K562 (cell line): ENCODE data around the gene KASH5. TPM values are rescaled to one million over a fixed set of nuclear protein-coding genes. Genes with fewer than 3 reads are reported as not detected.

Experiments used
- CBX5 ChIP-seq: IDR thresholded peaks from 2 replicates; pipeline ENCODE4 v1.6.1; 2014; ENCODE audit warnings: low read depth, borderline replicate concordance
- CCNT2 ChIP-seq: IDR thresholded peaks from 2 replicates; pipeline ENCODE4 v1.6.1; 2011; ENCODE audit warnings: borderline replicate concordance, low read depth, mild to moderate bottlenecking, moderate library complexity, mixed read lengths, low read length; ENCODE audit not compliant: insufficient read length; ENCODE audit errors: extremely low read depth
- EP300 ChIP-seq: IDR thresholded peaks from 2 replicates; pipeline ENCODE4 v1.6.1; 2012; ENCODE audit warnings: low read length, improper control_type of control experiment
- EP400 ChIP-seq: fragments of 450-650 bp; IDR thresholded peaks from 2 replicates; pipeline ENCODE4 v1.6.1; 2017; ENCODE audit warnings: antibody characterized with exemption, mild to moderate bottlenecking, moderate library complexity
- GATA2 ChIP-seq: sonication (generic); formaldehyde crosslinking; IDR thresholded peaks from 2 replicates; pipeline ENCODE4 v1.4.0; 2020; ENCODE audit warnings: mild to moderate bottlenecking, missing genetic modification reagents
- GTF2E2 ChIP-seq: fragments of 200-800 bp; sonication (Bioruptor generic); IDR thresholded peaks from 2 replicates; pipeline ENCODE4 v1.6.1; 2016; ENCODE audit warnings: missing genetic modification characterization, missing compliant biosample characterization
- LARP7 ChIP-seq: fragments of 450-650 bp; IDR thresholded peaks from 2 replicates; pipeline ENCODE4 v1.6.1; 2016
- MBD2 ChIP-seq: sonication (generic); IDR thresholded peaks from 2 replicates; pipeline ENCODE4 v1.6.1; 2016; ENCODE audit warnings: low read depth, borderline replicate concordance
- PHF20 ChIP-seq: fragments of 450-650 bp; IDR thresholded peaks from 2 replicates; pipeline ENCODE4 v1.6.1; 2018; ENCODE audit not compliant: partially characterized antibody
- PHF8 ChIP-seq: fragments of 200-600 bp; sonication (generic); IDR thresholded peaks from 2 replicates; pipeline ENCODE4 v1.6.1; 2012; ENCODE audit warnings: mixed run types, mild to moderate bottlenecking, inconsistent platforms, low read length, moderate library complexity, borderline replicate concordance
- POLR2H ChIP-seq: IDR thresholded peaks from 2 replicates; pipeline ENCODE4 v1.6.1; 2016; ENCODE audit warnings: missing genetic modification characterization, low read depth, mild to moderate bottlenecking, control low read depth, missing compliant biosample characterization, moderate library complexity
- SNRNP70 ChIP-seq: fragments of 200-400 bp; formaldehyde crosslinking; optimal IDR thresholded peaks from 2 replicates; pipeline ENCODE3; 2017; ENCODE audit warnings: low read depth, low read length
- TAF9B ChIP-seq: fragments of 450-650 bp; IDR thresholded peaks from 2 replicates; pipeline ENCODE4 v1.6.1; 2018; ENCODE audit warnings: mild to moderate bottlenecking; ENCODE audit not compliant: partially characterized antibody
- TBP ChIP-seq: optimal IDR thresholded peaks from 2 replicates; pipeline ENCODE3; 2011; ENCODE audit warnings: low read depth, low read length, improper control_type of control experiment
- XRCC5 ChIP-seq: fragments of 200-400 bp; formaldehyde crosslinking; IDR thresholded peaks from 2 replicates; pipeline ENCODE4 v1.6.1; 2017; ENCODE audit warnings: low read depth, mild to moderate bottlenecking, low read length
- YY1 ChIP-seq, 3 experiments: IDR thresholded peaks; 2 replicates each; pipeline ENCODE4 v1.6.1; 2011; ENCODE audit warnings: low read length in 2 of 3, mild to moderate bottlenecking in 2 of 3, moderate library complexity in 2 of 3, borderline replicate concordance in 1 of 3, control low read depth in 1 of 3, low read depth in 1 of 3; ENCODE audit not compliant: insufficient read depth in 3 of 3, insufficient replicate concordance in 2 of 3, control insufficient read depth in 1 of 3, insufficient read length in 1 of 3; ENCODE audit errors: extremely low read depth in 1 of 3
- ZFX ChIP-seq: sonication (generic); formaldehyde crosslinking; IDR thresholded peaks from 2 replicates; pipeline ENCODE4 v1.8.0; 2022; ENCODE audit warnings: mild to moderate bottlenecking, missing genetic modification reagents, moderate library complexity
- ZNF165 ChIP-seq: fragments of 250-450 bp; sonication (Bioruptor Pico); IDR thresholded peaks from 2 replicates; pipeline ENCODE4 v1.4.0; 2020; ENCODE audit warnings: borderline replicate concordance
- ZNF232 ChIP-seq: sonication (generic); formaldehyde crosslinking; IDR thresholded peaks from 2 replicates; pipeline ENCODE4 v1.8.0; 2022; ENCODE audit warnings: mild to moderate bottlenecking, missing genetic modification reagents
- ZNF354B ChIP-seq: fragments of 250-450 bp; sonication (Bioruptor Pico); IDR thresholded peaks from 2 replicates; pipeline ENCODE4 v1.4.0; 2020
- polyA plus RNA-seq, 8 experiments: library from polyadenylated mRNA; depleted of rRNA in 4 of 8; stranded (reverse) in 5 of 8; unstranded in 3 of 8; fragments of >200 nt; fragmentation: Nextera tagmentation in 2 of 8; fragmentation: Illumina TruSeq in 1 of 8; extraction: Ambion mirVana in 2 of 8; extraction: Trizol in 1 of 8; gene quantifications; 2 replicates each; pipeline versions ENCODE4 v1.2.1 to v1.2.3, GENCODE V29; 2011 to 2014; ENCODE audit warnings: inconsistent platforms in 1 of 8, missing spikeins in 1 of 8
- total RNA-seq, 7 experiments: library from RNA; depleted of rRNA in 6 of 7; stranded (reverse); fragments of >200 nt in 6 of 7; fragmentation: Illumina TruSeq in 2 of 7; extraction: Trizol in 2 of 7; gene quantifications; 2 replicates each; pipeline versions ENCODE4 v1.2.1 to v1.2.3, GENCODE V29; 2011 to 2021; ENCODE audit warnings: low replicate concordance in 1 of 7
- TF ChIP-seq, protein P1 (sequence below): fragments of 250-450 bp; sonication (Bioruptor Pico); IDR thresholded peaks from 2 replicates; pipeline ENCODE4 v1.6.1; 2021; ENCODE audit warnings: mild to moderate bottlenecking
- TF ChIP-seq, protein P2 (sequence below): sonication (generic); formaldehyde crosslinking; IDR thresholded peaks from 2 replicates; pipeline ENCODE4 v1.8.0; 2022; ENCODE audit warnings: mild to moderate bottlenecking, low read depth, missing genetic modification reagents
- TF ChIP-seq, protein P3 (sequence below): fragments of 150-350 bp; conservative IDR thresholded peaks from 2 replicates; pipeline ENCODE4 v1.6.1; 2014; ENCODE audit warnings: low read length

The KASH5 gene
- total and polyA plus RNA-seq, 9 of the 15 experiments (the other 6 are each of a cell fraction or from before 2014, with no cell fraction given) = 0.07 to 0.84 (median 0.34) TPM; not detected in 1

DNA sequence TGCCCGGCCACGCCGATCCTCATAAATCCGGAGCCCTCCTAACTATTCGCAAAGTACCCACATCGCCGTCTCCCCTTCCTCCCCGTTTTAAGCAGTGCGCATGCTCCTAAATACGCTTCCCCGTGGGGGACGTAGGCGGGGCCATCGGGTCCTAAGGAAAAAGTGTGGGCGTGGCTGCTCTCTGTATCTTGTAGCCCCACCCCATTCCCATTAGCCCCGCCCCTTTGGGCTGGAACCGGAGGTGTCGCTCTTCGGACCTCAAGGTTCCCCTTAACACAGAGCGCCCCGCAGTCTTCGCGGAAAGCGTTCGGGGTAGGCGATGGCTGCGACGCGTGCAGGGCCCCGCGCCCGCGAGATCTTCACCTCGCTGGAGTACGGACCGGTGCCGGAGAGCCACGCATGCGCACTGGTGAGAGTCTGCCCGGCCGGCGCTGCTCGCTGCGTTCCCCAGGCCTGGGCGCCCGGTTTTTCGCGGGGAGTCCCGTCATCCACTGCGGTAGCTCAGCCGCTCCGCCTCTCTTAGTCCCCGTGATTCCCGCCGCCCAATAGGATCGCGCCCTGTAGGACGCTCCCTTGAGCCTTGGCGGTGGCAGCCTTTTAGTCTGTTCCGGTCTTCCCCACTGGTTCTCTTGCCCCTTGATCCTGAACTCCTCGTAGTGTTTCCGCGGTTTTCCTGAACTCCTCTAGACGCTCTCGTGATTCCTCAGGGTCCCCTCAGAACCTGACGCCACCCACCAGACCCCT, 65.1 kb downstream of the KASH5 start, which contains the start of gene ALDH16A1 (continued):
- TF ChIP-seq ZFX = peak; percentile 83
- no peak for TF ChIP-seq ZNF165
- TF ChIP-seq TAF9B = peak; percentile 89
- no peak for TF ChIP-seq ZNF232
- peak in 2 of 3 experiments; percentile 28 to 64 for TF ChIP-seq YY1 (IDR thresholded peaks at IDR 0.05; ENCODE audit: borderline replicate concordance in 1 of 3, control insufficient read depth in 1 of 3, extremely low read depth in 1 of 3, insufficient read depth in 3 of 3, insufficient read length in 1 of 3, insufficient replicate concordance in 2 of 3, low read depth in 1 of 3, low read length in 2 of 3)
- TF ChIP-seq EP400 = peak; percentile 85
- peak; percentile 97 for TF ChIP-seq POLR2H (tag)
- TF ChIP-seq SNRNP70 = no peak
- TF ChIP-seq ZNF354B (CRISPR knock-in tag) = no peak
- peak; percentile 96 for TF ChIP-seq TBP
- TF ChIP-seq PHF20 = peak; percentile 84
- TF ChIP-seq, protein P1, sequence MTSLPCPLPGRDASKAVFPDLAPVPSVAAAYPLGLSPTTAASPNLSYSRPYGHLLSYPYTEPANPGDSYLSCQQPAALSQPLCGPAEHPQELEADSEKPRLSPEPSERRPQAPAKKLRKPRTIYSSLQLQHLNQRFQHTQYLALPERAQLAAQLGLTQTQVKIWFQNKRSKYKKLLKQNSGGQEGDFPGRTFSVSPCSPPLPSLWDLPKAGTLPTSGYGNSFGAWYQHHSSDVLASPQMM (CRISPR knock-in tag) = no peak
- peak; percentile 93 for TF ChIP-seq GTF2E2 (tag)
- TF ChIP-seq, protein P2, sequence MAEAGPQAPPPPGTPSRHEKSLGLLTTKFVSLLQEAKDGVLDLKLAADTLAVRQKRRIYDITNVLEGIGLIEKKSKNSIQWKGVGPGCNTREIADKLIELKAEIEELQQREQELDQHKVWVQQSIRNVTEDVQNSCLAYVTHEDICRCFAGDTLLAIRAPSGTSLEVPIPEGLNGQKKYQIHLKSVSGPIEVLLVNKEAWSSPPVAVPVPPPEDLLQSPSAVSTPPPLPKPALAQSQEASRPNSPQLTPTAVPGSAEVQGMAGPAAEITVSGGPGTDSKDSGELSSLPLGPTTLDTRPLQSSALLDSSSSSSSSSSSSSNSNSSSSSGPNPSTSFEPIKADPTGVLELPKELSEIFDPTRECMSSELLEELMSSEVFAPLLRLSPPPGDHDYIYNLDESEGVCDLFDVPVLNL (CRISPR knock-in tag) = peak; percentile 95
- TF ChIP-seq PHF8 = peak; percentile 89
- peak; percentile 88 for TF ChIP-seq MBD2
- no peak for TF ChIP-seq EP300
- no peak for TF ChIP-seq CBX5
- TF ChIP-seq, protein P3, sequence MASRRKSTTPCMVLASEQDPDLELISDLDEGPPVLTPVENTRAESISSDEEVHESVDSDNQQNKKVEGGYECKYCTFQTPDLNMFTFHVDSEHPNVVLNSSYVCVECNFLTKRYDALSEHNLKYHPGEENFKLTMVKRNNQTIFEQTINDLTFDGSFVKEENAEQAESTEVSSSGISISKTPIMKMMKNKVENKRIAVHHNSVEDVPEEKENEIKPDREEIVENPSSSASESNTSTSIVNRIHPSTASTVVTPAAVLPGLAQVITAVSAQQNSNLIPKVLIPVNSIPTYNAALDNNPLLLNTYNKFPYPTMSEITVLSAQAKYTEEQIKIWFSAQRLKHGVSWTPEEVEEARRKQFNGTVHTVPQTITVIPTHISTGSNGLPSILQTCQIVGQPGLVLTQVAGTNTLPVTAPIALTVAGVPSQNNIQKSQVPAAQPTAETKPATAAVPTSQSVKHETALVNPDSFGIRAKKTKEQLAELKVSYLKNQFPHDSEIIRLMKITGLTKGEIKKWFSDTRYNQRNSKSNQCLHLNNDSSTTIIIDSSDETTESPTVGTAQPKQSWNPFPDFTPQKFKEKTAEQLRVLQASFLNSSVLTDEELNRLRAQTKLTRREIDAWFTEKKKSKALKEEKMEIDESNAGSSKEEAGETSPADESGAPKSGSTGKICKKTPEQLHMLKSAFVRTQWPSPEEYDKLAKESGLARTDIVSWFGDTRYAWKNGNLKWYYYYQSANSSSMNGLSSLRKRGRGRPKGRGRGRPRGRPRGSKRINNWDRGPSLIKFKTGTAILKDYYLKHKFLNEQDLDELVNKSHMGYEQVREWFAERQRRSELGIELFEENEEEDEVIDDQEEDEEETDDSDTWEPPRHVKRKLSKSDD = no peak
- no peak for TF ChIP-seq CCNT2
- no peak for TF ChIP-seq XRCC5
- no peak for TF ChIP-seq LARP7
- no peak for TF ChIP-seq GATA2
